ENCODE results near the gene POP5. TPM values are rescaled to one million over a fixed set of nuclear protein-coding genes. Genes with fewer than 3 reads are reported as not detected.

Gene POP5
- total RNA-seq, 1 experiment from 2014 or later = 43.7 TPM

DNA sequence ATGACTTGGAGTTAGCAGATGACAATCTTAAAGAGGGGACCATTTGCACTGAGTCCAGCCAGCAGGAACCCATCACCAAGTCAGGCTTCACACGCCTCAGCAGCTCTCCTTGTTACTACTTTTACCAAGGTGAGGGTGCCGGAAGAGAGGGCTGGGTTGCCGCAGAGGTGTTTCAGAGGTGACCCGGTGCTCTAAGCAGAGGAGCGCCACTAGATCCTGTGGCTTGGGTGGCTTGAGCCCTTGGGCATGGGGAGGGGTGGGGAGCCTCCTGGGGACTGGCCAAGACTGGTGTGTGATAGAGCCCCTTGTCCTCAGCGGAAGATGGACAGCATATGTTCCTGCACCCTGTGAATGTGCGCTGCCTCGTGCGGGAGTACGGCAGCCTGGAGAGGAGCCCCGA is 17.7 kb downstream of the POP5 start:
- Histone ChIP-seq H3K27me3 (ENCODE audit: control insufficient read depth, insufficient read depth, low read length) (no peaks in the 10 kb centered on the region), H3K4me3 (ENCODE audit: low read depth in 2 of 2, low read length in 2 of 2) (no peak overlapping the region), H3K4me1 (ENCODE audit: control insufficient read depth, insufficient read depth, low read length) (no peaks in the 10 kb centered on the region), H3K9me3 (ENCODE audit: control insufficient read depth, insufficient read depth, low read depth, low read length) (no peaks in the 10 kb centered on the region), H3K27ac (ENCODE audit: low read length) (no peak overlapping the region), H3K36me3 (ENCODE audit: control insufficient read depth, insufficient read depth, low read length) (peaks cover 28% of the 10 kb centered on the region)
- in situ Hi-C loops (cut with HindIII; ENCODE audit: low pct_unique_long_range_greater_than_20kb, low sequenced_read_pairs) (no loop called here), intact Hi-C loops (cut with micrococcal nuclease; ENCODE audit: unreplicated experiment) (no loop called here)
- BruUV-seq (replicated peaks) = no TSS peak
- DNase-seq (ENCODE audit: low read depth, low spot score) (no peak), ATAC-seq (no peak)
- TF ChIP-seq SIN3A (IDR thresholded peaks at IDR 0.05; ENCODE audit: borderline replicate concordance, insufficient read depth, low read depth, low read length) (no peak), TCF7L2 (IDR thresholded peaks at IDR 0.05; ENCODE audit: low read depth, low read length) (no peak), POLR2AphosphoS5 (IDR thresholded peaks at IDR 0.05; ENCODE audit: low read depth, low read length) (no peak), REST (IDR thresholded peaks at IDR 0.05; ENCODE audit: insufficient read depth in 1 of 2, low read depth in 2 of 2, low read length in 1 of 2) (no peak)
- TF ChIP-seq, protein P1, sequence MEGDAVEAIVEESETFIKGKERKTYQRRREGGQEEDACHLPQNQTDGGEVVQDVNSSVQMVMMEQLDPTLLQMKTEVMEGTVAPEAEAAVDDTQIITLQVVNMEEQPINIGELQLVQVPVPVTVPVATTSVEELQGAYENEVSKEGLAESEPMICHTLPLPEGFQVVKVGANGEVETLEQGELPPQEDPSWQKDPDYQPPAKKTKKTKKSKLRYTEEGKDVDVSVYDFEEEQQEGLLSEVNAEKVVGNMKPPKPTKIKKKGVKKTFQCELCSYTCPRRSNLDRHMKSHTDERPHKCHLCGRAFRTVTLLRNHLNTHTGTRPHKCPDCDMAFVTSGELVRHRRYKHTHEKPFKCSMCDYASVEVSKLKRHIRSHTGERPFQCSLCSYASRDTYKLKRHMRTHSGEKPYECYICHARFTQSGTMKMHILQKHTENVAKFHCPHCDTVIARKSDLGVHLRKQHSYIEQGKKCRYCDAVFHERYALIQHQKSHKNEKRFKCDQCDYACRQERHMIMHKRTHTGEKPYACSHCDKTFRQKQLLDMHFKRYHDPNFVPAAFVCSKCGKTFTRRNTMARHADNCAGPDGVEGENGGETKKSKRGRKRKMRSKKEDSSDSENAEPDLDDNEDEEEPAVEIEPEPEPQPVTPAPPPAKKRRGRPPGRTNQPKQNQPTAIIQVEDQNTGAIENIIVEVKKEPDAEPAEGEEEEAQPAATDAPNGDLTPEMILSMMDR (IDR thresholded peaks at IDR 0.05) = no peak
- ChIA-PET POLR2A (no interaction called here), CTCF (no interaction called here)

DNA sequence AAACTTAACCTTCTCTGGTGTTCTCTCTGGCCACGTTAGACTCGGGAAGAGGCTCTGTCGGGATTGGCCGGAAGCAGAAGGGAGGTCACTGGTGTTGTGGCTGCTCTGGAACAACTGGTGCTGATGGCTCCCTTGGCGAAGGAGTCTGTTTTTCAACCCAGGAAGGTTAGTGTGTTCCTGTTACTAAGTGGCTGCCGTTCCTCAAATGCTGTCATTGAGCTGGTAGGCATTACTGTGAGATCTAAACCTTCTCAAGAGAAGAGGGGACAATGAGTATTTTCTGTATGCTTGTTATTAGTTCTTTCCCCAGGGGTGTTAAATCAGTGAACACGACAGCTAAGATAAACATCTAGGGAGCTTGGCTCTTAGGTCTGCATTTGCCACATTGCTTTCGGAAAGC is 18.3 kb downstream of the POP5 start:
- DNase-seq (ENCODE audit: low read depth, low spot score) = no peak
- POLR2A ChIA-PET = no interaction called here
- CTCF ChIA-PET = no interaction called here
- ATAC-seq = no peak; the same call in 1 of the 2 replicates
- intact Hi-C loops (cut with micrococcal nuclease; ENCODE audit: unreplicated experiment) = no loop called here
- no peak for TF ChIP-seq TCF7L2 (IDR thresholded peaks at IDR 0.05; ENCODE audit: low read depth, low read length)
- no peak for TF ChIP-seq REST (IDR thresholded peaks at IDR 0.05; ENCODE audit: insufficient read depth in 1 of 2, low read depth in 2 of 2, low read length in 1 of 2)
- TF ChIP-seq POLR2AphosphoS5 (IDR thresholded peaks at IDR 0.05; ENCODE audit: low read depth, low read length) = no peak
- TF ChIP-seq, protein P1 (IDR thresholded peaks at IDR 0.05) = no peak
- TF ChIP-seq SIN3A (IDR thresholded peaks at IDR 0.05; ENCODE audit: borderline replicate concordance, insufficient read depth, low read depth, low read length) = no peak
- BruUV-seq (replicated peaks) = TSS peak; percentile 37
- Histone ChIP-seq H3K27me3 (ENCODE audit: control insufficient read depth, insufficient read depth, low read length) (no peaks in the 10 kb centered on the region), H3K36me3 (ENCODE audit: control insufficient read depth, insufficient read depth, low read length) (peaks cover 31% of the 10 kb centered on the region), H3K4me1 (ENCODE audit: control insufficient read depth, insufficient read depth, low read length) (no peaks in the 10 kb centered on the region), H3K4me3 (ENCODE audit: low read depth in 2 of 2, low read length in 2 of 2) (no peak overlapping the region), H3K9me3 (ENCODE audit: control insufficient read depth, insufficient read depth, low read depth, low read length) (no peaks in the 10 kb centered on the region), H3K27ac (ENCODE audit: low read length) (no peak overlapping the region)
- in situ Hi-C loops (cut with HindIII; ENCODE audit: low pct_unique_long_range_greater_than_20kb, low sequenced_read_pairs) = no loop called here
